ENCODE data around the gene PPP1R14B.
A peak's percentile ranks its signal among the peaks of the same experiment; 100 is the strongest.

Gene PPP1R14B

DNA sequence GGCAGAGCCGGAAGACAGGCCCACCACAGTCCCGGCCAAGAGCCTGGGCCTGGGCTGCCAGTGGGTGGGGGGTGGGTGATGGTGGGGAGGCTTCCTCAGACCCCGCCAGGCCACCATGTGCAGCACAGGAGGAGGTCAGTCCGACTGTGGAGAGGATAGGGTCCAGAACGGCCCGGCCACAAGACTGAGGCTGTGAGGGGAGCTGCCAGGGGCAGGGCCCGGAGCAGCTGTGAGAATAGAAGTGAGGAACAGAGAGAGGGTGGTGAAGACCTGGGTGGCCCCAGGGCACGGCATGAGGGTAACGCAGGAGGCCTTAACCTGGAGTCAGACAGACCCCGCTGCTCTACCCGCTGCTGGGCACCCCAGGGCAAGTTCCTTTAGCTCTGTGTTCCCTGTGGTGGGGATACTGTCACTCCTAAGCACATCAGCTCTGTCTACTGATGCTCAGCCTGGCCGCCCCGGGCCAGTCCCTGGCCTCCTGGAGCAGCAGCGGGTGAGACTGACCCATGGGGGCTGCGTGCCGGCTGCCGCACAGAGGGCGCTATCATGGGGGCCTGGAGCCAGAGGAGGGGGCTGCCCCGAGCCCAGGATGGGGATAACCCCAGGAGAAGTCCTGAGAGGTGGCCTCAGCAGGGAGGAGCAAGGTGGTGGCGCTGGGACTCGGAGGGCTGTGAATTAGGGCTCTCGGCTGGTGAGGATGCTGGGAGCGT lies 38.5 kb downstream of the PPP1R14B start:
- DNase-seq = no peak

DNA sequence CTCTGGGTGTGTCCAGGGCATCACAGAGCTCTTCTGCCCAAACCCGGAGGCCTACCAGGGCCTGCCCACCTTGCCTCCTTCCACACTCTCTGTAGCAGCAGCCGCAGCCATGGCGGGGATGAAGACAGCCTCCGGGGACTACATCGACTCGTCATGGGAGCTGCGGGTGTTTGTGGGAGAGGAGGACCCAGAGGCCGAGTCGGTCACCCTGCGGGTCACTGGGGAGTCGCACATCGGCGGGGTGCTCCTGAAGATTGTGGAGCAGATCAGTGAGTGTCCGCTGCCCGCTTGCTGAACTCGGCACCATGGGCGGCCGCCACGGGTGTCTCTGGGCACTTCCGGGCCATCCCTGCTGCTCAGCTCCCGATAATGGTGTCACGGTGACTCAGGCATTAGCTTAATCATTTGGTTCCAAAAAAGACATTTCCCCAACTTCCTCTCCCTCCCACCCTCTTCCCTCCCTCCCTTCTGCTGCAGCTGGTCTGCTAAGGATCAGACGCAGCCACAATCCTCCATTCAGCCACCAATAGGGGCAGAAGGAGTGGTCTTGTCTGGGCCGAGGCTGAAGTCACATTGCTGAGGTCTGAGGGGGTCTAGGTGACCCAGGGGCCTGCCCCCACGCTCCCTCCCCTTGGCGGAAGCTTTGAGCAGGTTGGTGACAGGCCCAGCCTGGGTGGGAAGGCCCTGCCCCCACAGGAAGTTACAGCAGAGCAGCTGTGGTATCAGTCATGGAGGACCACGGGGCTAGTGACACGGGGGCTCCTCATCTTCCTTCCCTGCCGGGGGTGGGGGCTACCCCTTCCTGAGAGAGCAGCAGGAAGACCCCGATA lies 39.3 kb downstream of the PPP1R14B start:
- DNase-seq = no peak

GRCh38 chr11:64206457-64207255 lies 40.1 kb downstream of the PPP1R14B start, which contains the start of gene FERMT3:
FERMT3 (plus strand) TSS chr11:64206721; CDS start chr11:64207365, 644 bp downstream.
- DNase-seq = no peak

- peak; percentile 73 for DNase-seq
Observed at GRCh38 chr11:64204464-64204989, 42.2 kb downstream of the PPP1R14B start.

DNA sequence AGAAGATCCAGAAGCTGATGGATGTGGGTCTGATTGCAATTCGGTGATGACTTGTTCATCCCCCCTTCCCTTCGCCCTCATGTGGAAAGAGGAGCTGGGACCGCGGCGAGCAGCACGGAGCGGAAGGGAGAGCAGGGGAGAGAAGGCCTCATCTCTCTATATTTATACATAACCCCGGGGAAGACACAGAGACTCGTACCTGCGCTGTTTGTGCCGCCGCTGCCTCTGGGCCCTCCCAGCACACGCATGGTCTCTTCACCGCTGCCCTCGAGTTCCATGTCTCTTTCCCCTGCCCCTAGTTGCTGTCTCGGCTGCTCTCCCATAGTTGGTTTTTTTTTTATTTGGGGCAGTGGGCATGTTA lies 42.7 kb downstream of the PPP1R14B start:
- DNase-seq = no peak

DNA sequence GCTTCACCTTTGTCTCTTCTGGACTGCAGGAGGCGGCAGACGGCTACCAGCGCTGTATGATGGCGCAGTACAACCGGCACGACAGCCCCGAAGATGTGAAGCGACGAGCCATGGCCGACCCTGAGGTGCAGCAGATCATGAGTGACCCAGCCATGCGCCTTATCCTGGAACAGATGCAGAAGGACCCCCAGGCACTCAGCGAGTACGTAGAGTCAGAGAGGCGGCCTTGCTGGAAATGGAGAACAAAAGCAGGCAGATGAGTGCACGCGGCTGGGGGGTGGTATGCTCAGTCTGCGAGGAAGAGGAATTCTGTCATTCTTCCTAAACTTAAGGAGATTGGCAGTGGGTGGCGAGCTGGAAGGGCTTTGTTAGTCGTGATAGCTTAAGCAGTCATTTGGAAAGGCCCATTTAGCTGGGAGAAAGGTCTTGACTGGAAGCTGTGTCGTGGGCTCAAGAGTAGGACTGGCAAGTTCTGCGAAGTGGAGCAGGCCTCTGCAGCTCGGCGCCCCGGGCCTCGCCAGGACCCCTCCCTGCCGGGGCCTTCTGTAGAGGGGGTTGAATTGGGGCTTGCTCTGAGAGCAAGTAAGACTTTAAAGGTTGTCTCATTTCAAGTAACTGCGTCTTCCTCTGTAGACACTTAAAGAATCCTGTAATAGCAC lies 43.2 kb downstream of the PPP1R14B start:
- no peak for DNase-seq

DNA sequence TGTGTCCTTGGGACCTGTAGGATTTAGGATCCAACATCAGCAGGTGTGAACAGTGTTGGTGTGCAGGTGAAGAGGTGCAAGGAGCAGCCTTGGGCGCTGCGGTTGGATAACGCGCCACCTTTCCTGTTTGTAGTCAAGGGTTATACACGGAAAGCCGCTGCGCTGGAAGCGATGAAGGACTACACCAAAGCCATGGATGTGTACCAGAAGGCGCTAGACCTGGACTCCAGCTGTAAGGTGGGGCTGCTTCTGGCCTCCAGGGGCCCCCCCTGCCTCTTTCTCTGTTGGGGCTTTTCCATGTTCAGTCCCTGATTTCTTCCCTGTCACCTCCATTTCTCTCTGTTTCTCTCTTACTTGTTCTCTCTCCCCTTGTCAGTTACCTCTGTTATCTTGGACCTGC lies 43.8 kb downstream of the PPP1R14B start:
- no peak for DNase-seq

DNA sequence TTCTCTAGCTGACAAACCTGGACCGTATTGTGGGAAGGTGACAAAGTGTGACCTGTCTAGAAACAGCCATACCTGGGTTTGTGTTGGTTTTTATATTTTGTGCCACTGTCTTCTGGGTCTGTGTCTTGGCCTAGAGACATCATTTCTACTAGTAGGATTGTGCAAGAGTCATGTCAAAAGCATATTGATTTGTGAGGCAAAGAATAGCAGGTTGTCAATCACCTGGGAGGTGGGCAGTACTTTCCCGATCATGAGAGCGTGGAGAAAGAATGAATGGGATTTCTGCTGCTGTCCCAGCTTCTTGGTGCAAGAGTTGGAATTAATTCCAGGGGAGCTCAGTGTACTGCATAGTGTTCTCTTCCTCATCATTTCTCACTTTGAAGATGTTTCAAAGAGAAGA lies 45.2 kb downstream of the PPP1R14B start:
- DNase-seq = no peak

DNA sequence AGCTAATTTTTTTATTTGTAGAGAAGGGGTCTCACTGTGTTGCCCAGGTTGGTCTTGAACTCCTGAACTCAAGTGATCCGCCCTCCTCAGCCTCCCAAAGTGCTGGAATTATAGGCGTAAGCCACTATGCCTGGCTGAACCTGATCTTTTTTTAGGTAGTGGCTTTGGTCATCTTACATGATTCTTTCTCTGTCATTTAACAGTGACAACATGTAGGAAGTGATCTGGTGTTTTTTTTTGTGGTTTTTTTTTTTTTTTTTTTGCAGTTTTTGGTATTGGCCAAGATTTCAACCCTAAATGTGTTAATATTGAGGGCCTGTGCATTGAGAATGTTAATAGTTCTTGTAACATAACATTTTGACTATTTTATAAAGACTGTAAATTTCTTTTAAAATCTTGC lies 48.2 kb downstream of the PPP1R14B start:
- DNase-seq = no peak

DNA sequence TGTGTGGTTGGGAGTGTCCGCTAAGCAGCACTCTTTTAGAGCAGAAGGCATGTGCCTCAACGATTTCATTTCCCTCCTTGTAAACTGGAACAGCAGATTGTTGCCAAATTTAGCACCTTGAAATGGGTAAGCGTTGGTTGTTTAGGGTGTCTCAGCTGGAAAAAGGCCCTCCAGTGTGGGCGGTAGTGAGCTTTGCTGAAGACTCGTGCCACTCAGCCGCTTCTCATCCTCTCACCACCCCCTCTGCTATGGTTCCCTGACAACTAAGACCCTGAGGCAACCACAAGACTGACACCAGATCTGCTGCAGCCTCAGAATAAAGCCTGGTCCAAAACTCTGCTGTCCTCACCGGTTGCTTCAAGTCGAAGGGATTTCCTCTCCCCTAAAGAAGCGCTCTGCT lies 50.1 kb downstream of the PPP1R14B start:
- no peak for DNase-seq
